GM18858 (cell line): ENCODE measurements around the gene SYCP2.
A peak's percentile ranks its signal among the peaks of the same experiment; 100 is the strongest.

Source experiments
- ATAC-seq: cut with Tn5 transposase; IDR thresholded peaks from one replicate; pipeline ENCODE4 v1.9.1; 2021; ENCODE audit not compliant: unreplicated experiment

SYCP2 gene

DNA sequence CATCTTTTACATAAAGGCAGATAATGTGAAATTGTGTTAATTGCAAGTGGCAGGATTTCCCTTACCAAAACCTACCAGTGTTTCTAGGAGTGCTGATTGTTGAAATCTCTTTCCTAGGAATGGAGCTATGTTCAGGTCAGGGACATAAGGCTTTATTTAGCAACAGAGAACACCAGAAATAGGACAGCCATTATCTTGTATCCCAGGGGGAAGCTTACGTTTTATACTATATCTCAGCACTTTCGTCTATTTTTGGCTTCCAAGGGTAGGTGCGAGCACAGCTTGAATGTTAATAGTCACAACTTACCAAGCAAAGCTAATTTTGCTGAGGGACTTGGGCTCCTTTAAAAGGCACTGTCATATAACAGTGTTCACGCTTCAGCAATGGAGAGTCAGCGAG is 94.0 kb downstream of the SYCP2 start:
- ATAC-seq, result no peak

DNA sequence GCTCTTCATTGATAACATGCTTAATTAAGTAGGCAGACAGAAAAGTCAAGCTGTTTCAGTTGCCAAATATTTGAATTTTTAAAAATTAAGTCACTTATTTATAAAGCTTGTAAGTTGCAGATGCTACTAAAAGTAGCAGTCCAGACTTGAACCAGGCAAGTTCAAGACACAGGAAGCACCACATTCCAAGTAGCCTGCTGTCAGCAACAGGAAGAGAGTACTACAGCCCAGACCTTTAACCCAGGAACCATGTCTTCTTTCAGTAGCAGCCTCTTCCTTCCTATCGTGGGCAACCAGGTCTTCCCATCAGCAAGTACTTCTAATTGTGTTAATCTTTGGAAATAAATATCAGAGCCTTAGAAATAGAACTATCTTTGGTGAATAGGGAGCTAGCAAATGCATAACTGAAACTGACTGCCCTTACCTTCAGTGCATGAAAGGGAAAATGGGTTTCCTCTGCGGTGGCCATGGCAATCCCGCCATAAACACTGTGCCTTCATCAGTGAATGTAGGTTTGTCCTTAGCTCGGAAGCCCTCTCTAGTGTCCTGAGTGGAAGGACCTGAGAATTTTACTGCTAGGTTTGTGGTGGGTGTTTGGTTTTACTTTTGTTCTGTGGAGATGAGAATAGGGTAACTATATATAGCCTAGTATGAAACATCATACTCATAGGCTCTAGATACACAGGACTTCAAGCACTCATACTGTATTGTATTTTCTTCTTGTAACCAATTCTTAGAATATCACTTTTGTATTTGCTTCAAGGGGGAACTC is 95.6 kb downstream of the SYCP2 start:
- ATAC-seq, result peak; percentile 88

DNA sequence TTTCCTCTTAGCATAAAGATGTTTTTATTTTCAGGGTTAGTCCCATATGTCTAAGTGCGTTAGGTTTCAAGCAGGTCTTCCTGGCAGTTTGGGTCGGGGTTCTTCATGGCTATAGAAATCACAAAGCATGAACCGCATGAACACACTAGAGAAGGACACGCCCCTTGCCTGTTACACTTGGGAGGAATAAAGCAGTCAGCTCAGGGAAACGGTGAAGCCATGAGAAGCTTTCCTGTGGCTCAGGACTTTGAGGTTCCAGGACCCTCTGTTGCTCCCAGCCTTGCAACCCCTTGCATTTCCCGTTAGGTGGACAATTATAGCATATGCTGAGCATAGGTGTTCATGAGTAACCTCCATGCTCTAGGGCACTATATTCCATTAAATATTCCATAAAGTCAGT is 96.7 kb downstream of the SYCP2 start:
- ATAC-seq, result no peak

DNA sequence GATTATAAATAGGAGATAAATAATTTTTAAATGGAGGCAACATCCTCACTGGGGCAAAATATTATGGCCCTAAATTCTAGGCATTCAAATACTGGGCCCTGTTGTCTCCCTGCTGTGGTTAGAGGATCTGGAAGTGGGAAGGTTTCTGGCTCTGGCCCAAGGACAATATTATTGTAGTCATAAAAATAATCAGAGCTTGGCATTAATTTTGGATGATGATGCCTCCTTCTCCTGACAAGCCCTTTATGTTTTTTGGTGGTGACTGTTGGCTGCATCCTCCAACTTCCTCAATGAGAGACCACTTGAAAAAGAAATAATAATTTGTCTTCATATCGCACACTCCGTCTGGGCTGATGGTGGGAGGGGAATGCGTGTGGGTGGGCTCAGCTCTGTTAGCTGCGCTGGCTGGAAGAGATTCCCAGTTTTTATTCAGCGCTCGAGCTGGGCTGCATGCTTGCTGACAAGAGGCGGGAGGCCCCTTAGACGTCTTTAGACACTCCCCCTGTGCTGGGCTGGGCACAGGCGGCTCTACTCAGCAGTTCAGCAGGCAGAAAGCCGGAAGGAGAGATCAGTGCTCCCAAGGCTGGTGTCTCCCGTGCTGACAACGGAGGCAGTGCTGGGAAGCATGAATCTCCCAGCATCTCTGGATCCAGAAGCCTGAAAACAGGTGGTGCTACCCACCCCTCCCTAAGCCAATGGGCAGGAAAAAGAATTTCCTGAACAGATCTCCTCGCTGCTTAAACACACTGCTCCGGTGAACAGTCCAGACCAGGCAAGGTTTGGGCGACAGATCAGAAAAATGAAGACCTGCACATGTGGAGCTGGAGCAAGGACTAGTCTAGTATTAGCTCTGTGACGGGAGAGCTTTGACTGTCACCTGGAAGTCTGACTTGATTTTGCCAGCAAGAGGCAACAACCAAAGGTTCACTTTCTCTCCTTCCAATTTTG is 97.7 kb downstream of the SYCP2 start:
- ATAC-seq, result no peak

GRCh38 chr20:59835057-59835447 is 98.4 kb downstream of the SYCP2 start:
- no peak for ATAC-seq

GRCh38 chr20:59832406-59833363 is 100.8 kb downstream of the SYCP2 start:
- no peak for ATAC-seq

GRCh38 chr20:59831916-59832270 is 101.5 kb downstream of the SYCP2 start:
- ATAC-seq, result no peak

DNA sequence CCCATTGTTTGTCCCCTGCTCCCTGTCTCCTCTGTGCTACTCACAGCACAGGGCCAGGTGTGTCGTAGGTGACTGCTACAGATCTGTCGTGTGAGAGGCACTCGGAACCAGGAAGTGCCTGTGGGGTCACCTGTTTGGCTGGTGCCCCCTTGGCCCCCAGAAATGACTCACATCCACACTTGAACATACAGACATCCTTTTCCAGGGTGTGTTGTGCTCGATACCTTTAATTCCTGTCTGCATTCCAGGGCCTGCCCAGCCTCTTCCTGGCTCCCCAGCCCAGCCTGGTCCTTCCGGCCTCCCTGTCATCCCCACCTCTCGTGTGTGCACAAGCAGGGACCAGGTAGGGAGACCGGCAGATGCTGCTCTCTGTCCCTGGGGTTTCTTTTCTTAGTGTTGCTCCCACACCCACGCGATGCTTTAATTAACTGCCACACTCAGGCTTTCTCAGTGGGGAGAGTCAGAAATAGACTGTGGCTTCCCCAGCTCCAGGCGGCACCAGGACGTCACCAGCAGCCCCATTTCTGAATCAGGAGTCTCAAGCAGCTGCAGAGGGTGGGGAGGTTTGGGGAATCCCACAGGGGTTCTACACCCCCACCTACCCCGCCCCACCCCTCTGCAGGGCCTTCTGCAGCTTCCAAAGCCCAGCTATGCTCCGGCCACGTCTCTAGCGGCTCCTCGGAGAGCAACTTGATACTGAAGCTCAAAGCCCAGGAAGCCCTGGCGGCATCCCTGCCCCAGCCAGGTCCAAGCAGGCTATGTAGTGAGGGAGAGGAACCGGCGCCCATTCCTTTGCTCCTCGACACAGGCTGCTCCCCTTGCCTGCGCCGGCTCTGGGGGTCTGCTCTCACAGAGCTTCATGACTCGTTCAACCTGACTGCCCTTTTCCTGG is 102.2 kb downstream of the SYCP2 start:
- ATAC-seq, result no peak

DNA sequence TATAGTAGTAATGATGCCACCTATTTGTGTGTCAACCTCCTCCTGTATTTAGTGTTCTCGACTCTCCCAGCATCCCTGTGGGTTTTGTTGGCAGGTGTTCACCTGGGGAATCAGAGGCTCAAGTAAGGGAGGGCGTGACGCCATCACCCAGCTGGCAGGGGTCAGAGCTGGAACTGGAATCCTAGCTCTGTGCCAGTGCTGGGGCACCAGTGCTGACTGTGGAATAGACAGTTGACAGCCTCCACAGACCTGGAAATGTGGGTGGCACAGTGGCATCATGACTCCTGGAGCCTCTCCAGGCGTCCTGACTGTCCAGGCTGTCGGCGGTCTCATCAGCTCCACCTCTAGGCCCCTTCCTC is 102.8 kb downstream of the SYCP2 start:
- ATAC-seq, result no peak

DNA sequence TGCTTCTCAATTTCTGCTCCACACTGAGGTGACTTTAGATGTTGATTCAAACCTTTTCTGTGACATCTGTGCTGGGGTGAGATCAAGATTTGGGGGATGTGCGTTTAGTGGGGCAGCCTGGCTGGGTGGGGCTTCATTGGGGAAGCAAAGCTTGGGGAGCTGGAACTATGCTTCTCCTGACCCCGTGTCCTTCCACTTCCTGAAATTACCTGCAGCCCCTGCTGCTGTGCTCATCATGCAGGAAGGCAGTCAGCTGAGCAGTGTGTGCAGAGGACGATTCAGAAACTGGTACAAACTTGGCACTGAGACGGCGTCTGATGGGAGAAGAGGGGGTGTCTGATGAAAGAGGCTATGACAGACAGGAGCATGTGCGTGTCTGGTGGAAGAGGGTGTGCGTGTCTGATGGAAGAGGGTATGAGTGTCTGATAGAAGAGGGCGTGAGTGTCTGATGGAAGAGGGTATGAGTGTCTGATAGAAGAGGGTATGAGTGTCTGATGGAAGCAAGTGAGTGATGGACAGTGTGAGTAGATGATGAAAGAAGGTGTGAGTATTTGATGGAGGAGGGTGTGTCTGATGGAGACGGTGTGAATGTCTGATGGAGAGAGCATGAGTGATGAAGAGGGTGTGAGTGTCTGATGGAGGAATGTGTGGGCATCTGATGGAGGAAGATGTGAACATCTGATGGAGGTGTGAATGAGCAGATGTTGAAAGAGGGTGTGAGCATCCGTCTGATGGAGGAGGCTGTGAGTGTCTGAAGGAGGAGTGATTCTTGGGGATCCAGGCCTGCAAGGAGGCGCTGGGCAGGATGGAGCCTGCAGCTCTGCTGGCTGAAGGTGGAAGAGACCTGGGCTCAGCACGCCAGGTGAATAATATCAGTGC is 103.4 kb downstream of the SYCP2 start:
- ATAC-seq, result no peak

- ATAC-seq, result no peak
These were observed 104.2 kb downstream of the SYCP2 start for GRCh38 chr20:59829054-59829785.

DNA sequence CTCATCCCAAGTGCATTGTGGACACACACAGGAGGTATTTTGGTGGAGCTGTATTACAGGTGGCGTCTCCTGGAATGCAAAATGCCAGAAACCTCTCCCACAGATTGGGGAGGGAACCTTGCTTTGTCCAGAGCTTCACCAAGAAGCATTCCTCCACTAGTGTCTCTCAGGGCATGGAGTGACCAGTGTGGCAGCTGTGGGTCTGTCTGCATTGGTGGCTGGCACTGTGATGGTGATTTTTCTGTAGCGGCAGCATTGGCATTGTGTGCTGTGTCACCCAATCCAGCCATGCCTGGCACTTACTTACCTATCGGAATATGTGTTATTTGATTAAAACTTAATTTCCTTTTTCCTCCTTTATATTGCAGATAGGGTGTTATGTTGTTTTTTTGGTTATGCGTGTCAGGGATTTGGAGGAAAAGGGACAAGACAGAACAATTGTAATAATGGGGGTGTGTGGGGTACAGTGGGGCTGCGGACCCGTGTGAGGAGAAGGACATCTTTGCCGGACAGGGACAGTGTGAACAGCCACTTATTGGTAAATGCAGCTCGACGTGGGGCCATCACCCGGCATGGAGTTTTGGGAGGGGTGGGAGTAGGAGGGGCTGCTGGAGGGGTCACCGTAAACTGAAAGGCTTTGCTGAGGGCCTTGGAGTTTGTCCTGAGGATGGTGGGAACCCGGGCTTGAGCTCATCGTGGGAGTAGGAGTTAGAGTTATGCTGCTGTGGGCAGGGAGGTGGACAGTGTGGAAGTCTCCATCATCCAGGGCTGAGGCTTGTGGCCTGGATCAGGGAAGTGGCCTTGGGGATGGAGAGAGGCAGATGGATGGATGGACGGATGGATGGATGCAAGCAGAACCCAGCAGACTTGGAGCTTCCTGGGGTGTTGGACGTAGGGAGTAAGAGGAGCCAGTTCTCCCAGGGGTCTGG is 105.0 kb downstream of the SYCP2 start:
- no peak for ATAC-seq

GRCh38 chr20:59827138-59828056 is 106.0 kb downstream of the SYCP2 start:
- no peak for ATAC-seq

GRCh38 chr20:59825944-59826759 is 107.3 kb downstream of the SYCP2 start:
- no peak for ATAC-seq

DNA sequence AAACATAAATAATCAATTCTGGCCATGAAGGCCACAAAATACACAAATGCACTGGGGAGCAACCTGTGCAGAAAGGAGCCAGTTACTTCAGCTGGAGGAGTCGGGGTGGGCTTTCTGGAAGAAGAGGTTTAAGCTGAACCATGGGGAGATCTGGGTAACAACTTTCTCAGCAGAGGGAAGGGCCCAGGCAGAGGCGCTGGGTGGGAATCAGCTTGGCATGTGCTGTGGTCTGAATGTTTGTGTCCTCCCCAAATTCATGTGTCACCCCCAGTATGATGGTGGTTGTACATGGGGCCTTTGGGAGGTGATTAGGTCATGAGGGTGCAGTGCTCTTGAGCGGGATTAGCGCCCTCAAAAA is 107.9 kb downstream of the SYCP2 start:
- no peak for ATAC-seq
